ENCODE results near the gene EIF3B.
"Not testable (repeated sequence)": the region's sequence is repeated elsewhere in the genome, so short reads cannot be mapped to it uniquely, and the experiment has no call there.

Gene EIF3B

DNA sequence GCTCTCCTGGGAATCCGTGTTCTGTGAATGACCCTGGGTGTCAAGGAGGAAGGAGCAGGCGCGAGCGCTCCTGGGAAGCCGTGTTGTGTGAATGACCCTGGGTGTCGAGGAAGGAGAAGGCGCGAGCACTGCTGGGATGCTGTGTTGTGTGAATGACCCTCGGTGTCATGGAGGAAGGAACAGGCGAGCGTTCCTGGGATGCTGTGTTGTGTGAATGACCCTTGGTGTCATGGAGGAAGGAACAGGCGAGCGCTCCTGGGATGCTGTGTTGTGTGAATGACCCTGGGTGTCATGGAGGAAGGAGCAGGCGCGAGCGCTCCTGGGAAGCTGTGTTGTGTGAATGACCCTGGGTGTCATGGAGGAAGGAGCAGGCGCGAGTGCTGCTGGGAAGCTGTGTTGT is 23.5 kb downstream of the EIF3B start:
- Mint-ChIP-seq H3K36me3 (ENCODE audit: low read depth) (peaks cover 92% of the 10 kb centered on the region), H3K27ac (peak overlapping the region; percentile 34)
- H3K9me3 Mint-ChIP-seq; H3K4me1 Mint-ChIP-seq (ENCODE audit: low read depth); H3K27me3 Mint-ChIP-seq; H3K4me3 Mint-ChIP-seq; DNase-seq: not testable (repeated sequence)

DNA sequence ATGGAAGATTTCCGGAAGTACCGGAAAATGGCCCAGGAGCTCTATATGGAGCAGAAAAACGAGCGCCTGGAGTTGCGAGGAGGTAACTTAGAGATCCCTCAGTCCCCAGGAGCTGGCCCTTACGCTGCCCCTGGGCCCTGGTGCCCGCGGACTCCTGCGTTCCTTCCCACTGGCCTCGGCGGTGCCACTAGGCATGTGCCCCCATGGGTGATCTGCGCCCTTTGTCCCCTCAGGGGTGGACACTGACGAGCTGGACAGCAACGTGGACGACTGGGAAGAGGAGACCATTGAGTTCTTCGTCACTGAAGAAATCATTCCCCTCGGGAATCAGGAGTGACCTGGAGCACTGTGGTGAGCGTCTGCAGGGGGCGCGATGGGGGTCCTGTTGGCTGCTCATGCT is 24.5 kb downstream of the EIF3B start:
- H3K27ac Mint-ChIP-seq: peak overlapping the region; percentile 34
- DNase-seq: no peak
- H3K36me3 Mint-ChIP-seq (ENCODE audit: low read depth): peaks cover 91% of the 10 kb centered on the region

DNA sequence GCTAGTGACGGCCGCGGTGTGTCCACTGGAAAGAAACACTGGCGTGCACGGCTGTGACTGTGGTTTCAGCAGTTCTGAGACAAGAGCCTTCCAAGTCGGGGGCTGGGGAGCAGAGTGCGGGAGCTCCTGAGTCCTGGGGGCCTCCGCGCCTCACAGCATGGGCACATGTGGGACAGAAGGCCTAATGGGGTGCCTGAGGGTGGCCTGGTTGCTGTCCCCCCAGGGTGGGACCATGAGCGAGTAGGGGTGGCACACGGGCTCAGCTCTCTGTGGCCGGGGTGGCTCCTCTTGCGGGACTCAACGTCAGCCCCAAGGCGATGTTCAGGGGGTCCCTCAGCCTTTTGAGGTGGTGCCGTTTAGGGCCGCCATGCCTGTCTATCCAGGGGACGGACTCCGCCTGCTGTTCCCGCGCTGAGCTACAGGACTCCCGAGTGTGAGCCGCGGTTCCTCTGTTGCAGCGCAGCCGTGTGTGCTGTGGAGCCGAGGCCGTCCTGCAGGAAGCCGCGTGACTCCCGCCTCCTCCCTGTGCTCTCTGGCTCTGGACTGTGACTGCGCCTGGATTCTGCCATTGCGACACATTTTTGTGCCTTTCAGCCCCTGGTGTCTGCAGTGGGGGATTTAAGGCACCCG is 25.3 kb downstream of the EIF3B start:
- H3K4me1 Mint-ChIP-seq (ENCODE audit: low read depth): peaks cover 5% of the 10 kb centered on the region
- H3K36me3 Mint-ChIP-seq (ENCODE audit: low read depth): peaks cover 90% of the 10 kb centered on the region
- DNase-seq: no peak
- H3K9me3 Mint-ChIP-seq: no peaks in the 10 kb centered on the region
- peak overlapping the region; percentile 55 for H3K27ac Mint-ChIP-seq
- H3K4me3 Mint-ChIP-seq: no peak overlapping the region
- no peaks in the 10 kb centered on the region for H3K27me3 Mint-ChIP-seq

More for the DNA sequence above, 24.5 kb downstream of the EIF3B start:
- H3K9me3 Mint-ChIP-seq: no peaks in the 10 kb centered on the region
- peaks cover 5% of the 10 kb centered on the region for H3K4me1 Mint-ChIP-seq (ENCODE audit: low read depth)
- H3K27me3 Mint-ChIP-seq: no peaks in the 10 kb centered on the region
- H3K4me3 Mint-ChIP-seq: no peak overlapping the region

DNA sequence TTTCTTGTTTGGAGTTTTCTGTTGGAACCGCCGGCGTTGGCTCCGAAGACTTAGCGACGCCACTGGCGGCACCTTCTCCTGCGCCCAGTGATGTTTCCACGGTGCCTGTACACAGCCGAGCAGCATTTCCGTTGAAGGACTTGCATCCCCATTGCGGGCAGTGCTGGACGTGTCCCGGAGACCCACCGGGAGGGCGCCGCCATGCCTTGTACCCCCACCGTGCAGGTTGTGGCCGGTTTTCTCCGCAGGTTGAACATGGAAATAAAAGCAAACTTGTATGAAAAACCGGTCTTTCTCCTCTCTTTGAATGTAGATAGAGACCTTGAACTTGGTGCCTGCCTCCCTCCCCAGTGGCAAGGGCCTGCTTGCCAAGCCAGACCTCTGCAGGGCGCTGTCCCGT is 25.8 kb downstream of the EIF3B start:
- Mint-ChIP-seq H3K4me3 (no peak overlapping the region), H3K36me3 (ENCODE audit: low read depth) (peaks cover 87% of the 10 kb centered on the region), H3K9me3 (no peaks in the 10 kb centered on the region), H3K27ac (no peak overlapping the region), H3K4me1 (ENCODE audit: low read depth) (peaks cover 5% of the 10 kb centered on the region), H3K27me3 (no peaks in the 10 kb centered on the region)
- no peak for DNase-seq

DNA sequence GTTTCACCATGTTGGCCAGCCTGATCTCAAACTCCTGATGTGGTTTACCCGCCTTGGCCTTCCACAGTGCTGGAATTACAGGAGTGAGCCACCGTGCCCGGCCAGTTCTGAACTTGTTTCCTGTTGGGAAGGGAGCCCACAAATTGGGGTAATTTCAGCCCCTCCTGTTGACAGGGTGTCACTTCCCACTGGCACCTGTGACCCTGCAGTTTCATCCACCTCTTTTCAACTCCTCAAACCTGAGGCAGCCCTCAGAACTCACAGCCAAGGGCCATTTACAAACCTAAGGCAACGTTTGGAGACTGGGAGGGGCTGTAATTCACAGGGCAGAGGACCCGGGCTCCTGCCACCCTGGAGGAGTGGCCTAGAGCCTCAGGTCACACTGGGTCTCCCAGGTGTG is 26.6 kb downstream of the EIF3B start:
- Mint-ChIP-seq H3K4me3 (no peak overlapping the region), H3K9me3 (no peaks in the 10 kb centered on the region), H3K27ac (peak overlapping the region; percentile 47), H3K4me1 (ENCODE audit: low read depth) (peaks cover 5% of the 10 kb centered on the region), H3K27me3 (no peaks in the 10 kb centered on the region), H3K36me3 (ENCODE audit: low read depth) (peaks cover 82% of the 10 kb centered on the region)
- DNase-seq: no peak

DNA sequence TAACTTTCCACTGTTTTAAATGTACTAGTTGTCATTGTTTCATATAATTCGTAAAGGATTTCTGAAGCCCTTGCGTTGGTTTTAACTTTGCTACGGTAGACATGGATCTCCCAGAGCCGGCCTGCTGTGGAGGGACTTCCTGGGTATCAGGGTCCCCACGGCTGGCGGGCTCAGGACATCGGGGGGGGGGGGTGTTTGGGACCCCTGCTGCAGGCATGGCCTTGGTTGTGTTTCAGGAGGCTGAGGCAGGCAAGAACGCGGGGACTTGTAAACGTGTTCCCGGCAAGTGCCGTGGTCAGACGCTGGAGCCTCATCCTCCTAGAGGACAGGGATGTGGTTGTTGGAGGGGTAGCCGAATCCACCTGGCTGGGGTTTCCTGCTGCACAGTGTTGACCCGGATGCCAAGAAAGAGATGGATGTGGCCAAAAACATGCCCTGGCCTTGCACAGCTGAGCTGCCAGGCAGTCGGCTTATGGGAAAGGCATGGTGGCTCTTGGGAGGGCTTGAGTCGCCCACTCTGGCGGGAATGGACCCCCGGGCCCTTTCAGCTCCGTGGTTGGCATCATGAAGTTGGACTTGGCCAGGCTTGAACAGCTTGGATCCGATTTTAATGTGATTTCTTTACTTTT is 27.4 kb downstream of the EIF3B start:
- no peaks in the 10 kb centered on the region for H3K27me3 Mint-ChIP-seq

DNA sequence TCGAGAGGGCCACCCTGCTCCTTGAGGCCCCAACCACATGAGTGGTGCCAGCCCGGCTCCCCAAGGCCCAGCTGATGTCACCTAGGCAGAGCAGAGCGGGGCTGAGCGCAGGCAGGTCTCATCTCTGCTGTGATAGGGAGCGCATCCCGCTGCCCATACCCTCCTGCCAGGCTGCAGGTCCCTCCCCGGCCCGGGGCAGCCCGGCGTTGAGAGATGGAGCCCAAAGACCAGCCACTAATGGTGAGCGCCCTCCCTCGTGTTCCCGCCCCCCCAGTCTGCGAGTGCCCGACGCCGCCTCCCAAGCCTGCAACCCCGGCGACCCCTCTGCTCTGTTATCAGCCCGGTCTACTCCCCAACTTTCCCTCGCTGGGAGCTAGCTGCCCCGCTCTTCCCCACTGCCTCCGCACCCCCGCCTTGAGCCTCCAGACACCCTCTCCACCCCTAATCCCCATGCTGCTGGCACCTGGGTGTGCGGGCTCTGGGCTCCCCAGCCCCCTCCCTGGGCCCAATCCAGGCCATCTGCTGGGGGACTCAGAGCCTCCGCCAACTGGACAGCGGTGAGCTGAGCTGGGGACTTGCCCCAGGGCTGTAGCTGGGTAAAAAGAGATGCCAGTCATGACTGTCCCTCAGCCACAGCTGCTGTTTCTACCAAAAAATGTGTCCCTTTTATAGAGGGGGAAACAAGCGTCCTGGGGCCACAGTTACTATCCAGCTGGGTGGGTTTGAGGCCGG is 29.1 kb downstream of the EIF3B start:
- Mint-ChIP-seq H3K9me3 (no peaks in the 10 kb centered on the region), H3K36me3 (ENCODE audit: low read depth) (peaks cover 66% of the 10 kb centered on the region), H3K4me1 (ENCODE audit: low read depth) (no peaks in the 10 kb centered on the region), H3K4me3 (no peak overlapping the region), H3K27me3 (no peaks in the 10 kb centered on the region), H3K27ac (no peak overlapping the region)
- DNase-seq: no peak

More for the DNA sequence above, 27.4 kb downstream of the EIF3B start:
- no peak overlapping the region for H3K4me3 Mint-ChIP-seq
- peaks cover 5% of the 10 kb centered on the region for H3K4me1 Mint-ChIP-seq (ENCODE audit: low read depth)
- no peaks in the 10 kb centered on the region for H3K9me3 Mint-ChIP-seq
- peaks cover 76% of the 10 kb centered on the region for H3K36me3 Mint-ChIP-seq (ENCODE audit: low read depth)
- no peak for DNase-seq
- no peak overlapping the region for H3K27ac Mint-ChIP-seq

DNA sequence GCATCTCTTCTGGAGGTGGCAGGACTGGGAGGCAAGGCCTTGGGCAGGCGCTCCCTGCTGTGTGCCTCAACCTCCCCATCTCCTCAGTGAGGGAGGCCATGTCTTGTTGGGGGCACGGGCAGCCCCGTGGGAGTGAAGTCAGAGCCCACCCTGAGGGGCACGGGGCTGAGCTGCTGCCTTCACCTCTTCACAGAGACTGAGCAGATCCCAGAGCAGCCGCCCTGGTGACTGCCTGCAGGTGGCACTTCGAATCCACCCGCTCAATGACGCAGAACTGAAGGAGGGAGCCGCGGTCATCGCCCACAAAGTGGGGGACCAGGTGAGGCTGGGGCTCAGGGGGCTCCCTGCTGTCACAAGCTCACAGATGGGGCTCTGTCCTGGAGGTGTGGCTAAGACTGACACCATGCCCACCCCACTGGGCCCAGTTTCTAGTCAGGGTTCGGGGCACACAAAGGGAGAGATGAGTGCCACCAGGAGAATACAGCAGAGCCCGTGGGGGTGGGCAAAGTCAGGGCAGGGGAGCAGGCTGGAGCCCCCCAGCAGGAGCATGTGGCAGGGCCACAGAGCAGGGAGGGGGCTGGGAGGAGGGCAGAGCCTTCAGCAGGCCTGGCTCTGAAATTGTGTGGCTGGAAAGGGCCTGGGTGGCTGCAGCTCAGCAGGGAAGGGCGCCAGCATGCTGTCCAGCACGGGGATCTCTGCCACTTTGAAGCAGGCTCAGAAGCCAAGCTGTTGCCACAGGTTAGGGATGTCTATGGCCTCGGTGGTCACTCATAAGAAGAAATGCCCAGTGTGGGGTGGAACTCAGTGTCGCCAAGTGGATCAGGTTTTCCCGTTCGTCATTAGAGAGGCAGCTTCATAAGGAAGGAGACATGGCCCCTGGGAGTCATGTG is 30.0 kb downstream of the EIF3B start:
- Mint-ChIP-seq H3K9me3 (no peaks in the 10 kb centered on the region), H3K4me1 (ENCODE audit: low read depth) (no peaks in the 10 kb centered on the region), H3K27me3 (no peaks in the 10 kb centered on the region), H3K4me3 (no peak overlapping the region), H3K36me3 (ENCODE audit: low read depth) (peaks cover 57% of the 10 kb centered on the region), H3K27ac (no peak overlapping the region)
- DNase-seq: no peak

DNA sequence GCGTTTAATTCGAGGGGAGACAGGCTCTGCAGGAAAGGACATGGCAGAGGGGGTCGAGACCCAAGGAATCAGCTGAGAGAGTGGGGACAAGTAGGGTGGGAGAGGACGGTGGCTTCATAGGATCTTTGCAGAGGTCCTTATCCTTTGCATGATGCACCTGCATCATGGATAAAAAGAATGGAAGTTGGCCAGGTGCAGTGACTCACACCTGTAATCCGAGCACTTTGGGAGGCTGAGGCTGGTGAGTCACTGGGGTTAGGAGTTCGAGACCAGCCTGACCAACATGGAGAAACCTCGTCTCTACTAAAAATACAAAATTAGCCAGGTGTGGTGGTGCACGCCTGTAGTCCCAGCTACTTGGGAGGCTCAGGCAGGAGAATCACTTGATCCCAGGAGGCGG is 31.5 kb downstream of the EIF3B start:
- Mint-ChIP-seq H3K36me3 (ENCODE audit: low read depth) (peaks cover 48% of the 10 kb centered on the region), H3K27ac (peak overlapping the region; percentile 64)
- H3K27me3 Mint-ChIP-seq; H3K4me1 Mint-ChIP-seq (ENCODE audit: low read depth); H3K9me3 Mint-ChIP-seq; H3K4me3 Mint-ChIP-seq; DNase-seq: not testable (repeated sequence)

DNA sequence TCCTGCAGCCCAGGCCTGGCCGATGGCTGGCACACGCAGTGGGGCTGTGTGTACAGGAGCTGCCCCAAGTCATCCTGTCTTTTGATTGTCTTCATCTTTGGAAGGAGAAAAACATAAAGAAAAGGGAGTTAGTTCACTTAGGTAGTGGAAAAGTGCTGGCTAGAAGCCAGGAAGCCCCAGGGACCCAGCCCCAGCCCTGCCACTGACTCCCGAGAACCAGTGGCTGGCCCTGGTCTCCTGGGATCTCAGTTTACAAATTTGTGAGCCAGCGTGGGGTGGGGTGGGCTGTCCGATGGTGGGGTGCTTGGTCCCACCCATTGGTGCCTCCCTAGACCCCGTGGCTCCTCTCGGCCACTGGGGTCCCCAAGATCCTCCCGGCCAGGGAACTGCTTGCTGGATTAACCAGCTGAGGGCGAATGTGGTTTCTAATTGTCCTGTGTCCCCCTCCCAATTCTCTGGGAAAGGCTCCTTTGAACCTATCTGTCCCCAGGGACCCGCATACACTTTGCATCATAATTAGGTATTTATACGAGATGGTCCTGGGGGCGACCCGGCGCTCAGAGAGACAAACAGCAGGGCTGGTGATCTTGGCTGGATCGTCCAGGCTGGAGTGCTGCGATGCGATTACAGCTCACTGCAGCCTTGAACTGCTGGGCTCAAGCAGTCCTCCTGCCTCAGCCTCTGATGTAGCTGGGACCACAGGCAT is 32.5 kb downstream of the EIF3B start:
- no peak for DNase-seq
- H3K9me3 Mint-ChIP-seq: no peaks in the 10 kb centered on the region
- no peaks in the 10 kb centered on the region for H3K4me1 Mint-ChIP-seq (ENCODE audit: low read depth)
- H3K4me3 Mint-ChIP-seq: no peak overlapping the region
- H3K27me3 Mint-ChIP-seq: no peaks in the 10 kb centered on the region
- no peak overlapping the region for H3K27ac Mint-ChIP-seq
- peaks cover 38% of the 10 kb centered on the region for H3K36me3 Mint-ChIP-seq (ENCODE audit: low read depth)

DNA sequence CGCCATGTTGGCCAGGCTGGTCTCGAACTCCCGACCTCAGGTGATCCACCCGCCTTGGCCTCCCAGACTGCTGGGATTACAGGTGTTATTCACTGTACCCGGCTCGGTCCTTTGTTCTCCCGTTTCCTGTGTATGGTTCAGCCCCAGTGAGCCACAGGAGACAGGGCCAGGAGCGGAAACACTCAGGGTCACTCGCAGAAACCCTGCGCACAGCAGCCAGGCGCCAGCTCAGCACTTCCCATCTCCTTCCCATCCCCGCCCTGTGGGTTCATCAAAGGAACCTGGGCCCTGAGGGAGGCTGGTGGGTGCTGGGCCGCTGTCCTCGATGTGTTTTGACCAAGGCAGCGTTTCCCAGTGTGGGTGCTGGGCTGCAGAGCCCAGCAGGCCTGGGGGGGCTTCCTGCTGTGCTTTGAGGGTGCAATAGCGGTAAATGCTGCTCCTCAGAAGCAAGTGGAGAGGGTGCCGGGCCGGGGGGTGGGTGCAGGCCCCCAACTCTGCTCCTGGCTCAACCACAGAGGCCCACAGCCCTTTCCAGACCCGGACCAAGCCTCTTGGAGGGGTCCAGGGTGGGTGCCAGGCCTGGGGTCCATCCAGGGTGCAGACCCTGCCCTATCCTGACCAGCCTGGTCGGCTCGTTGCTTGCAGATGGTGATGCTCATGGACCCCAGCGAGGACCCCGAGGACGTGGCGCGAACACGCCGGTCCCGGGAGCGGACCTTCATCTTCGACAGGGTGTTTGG is 33.4 kb downstream of the EIF3B start:
- no peak overlapping the region for H3K27ac Mint-ChIP-seq
- no peaks in the 10 kb centered on the region for H3K9me3 Mint-ChIP-seq
- no peak for DNase-seq
- no peaks in the 10 kb centered on the region for H3K4me1 Mint-ChIP-seq (ENCODE audit: low read depth)
- H3K4me3 Mint-ChIP-seq: no peak overlapping the region
- H3K36me3 Mint-ChIP-seq (ENCODE audit: low read depth): peaks cover 31% of the 10 kb centered on the region
- no peaks in the 10 kb centered on the region for H3K27me3 Mint-ChIP-seq

DNA sequence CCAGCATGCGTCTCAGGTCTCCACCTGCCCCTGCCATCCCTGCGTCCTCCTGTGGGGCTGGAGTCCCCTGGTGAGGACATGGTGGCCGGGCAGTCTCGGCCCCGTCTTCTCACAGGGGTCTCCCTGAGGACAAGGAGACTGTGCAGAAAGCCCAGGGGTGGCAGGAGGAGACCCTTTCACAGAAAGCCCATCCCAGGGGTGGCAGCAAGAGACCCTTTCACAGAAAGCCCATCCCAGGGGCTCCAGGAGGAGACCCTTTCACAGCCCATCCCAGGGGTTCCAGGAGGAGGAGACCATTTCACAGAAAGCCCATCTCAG is 34.0 kb downstream of the EIF3B start:
- Mint-ChIP-seq H3K4me3 (no peak overlapping the region), H3K27me3 (no peaks in the 10 kb centered on the region), H3K4me1 (ENCODE audit: low read depth) (no peaks in the 10 kb centered on the region), H3K9me3 (no peaks in the 10 kb centered on the region), H3K27ac (no peak overlapping the region), H3K36me3 (ENCODE audit: low read depth) (peaks cover 27% of the 10 kb centered on the region)
- no peak for DNase-seq

DNA sequence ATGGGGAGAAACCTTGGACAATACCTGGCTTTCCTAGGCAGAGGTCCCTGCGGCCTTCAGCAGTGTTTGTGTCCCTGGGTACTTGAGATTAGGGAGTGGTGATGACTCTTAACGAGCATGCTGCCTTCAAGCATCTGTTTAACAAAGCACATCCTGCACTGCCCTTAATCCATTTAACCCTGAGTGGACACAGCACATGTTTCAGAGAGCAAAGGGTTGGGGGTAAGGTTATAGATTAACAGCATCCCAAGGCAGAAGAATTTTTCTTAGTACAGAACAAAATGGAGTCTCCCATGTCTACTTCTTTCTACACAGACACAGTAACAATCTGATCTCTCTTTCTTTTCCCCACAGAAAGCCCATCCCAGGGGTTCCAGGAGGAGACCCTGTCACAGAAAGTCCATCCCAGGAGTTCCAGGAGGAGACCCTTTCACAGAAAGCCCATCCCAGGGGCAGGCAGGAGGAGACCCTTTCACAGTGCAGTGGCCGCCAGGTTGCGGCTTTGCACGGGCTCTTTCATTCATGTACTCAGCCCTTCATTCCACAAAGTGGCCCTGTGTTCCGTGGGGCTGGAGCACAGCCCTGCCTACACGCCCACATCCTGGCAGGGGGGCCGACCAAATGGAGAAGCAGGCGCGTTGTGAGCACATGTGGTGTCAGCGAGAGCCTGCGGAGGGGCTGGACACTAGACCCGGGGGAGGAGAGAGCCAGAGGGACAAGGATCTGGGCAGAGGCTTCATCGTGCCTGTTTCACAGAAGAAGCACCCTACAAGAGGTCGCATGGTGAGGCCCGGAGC is 35.6 kb downstream of the EIF3B start:
- H3K36me3 Mint-ChIP-seq (ENCODE audit: low read depth): peaks cover 12% of the 10 kb centered on the region
- not testable (repeated sequence) for H3K27me3 Mint-ChIP-seq; H3K27ac Mint-ChIP-seq; H3K4me3 Mint-ChIP-seq; H3K4me1 Mint-ChIP-seq (ENCODE audit: low read depth); H3K9me3 Mint-ChIP-seq; DNase-seq

Measured in activated T-cell treated with anti-CD3 and anti-CD28 coated beads, Interleukin-2, amount 50 U/mL, for 24 hours (primary cell).